COR-L47 (cell line): ENCODE results near the gene REXO1.

Experiments
- DNase-seq: peaks from one replicate; lab custom pipeline; 2025; lab: John Stamatoyannopoulos, UW

REXO1 gene

DNA sequence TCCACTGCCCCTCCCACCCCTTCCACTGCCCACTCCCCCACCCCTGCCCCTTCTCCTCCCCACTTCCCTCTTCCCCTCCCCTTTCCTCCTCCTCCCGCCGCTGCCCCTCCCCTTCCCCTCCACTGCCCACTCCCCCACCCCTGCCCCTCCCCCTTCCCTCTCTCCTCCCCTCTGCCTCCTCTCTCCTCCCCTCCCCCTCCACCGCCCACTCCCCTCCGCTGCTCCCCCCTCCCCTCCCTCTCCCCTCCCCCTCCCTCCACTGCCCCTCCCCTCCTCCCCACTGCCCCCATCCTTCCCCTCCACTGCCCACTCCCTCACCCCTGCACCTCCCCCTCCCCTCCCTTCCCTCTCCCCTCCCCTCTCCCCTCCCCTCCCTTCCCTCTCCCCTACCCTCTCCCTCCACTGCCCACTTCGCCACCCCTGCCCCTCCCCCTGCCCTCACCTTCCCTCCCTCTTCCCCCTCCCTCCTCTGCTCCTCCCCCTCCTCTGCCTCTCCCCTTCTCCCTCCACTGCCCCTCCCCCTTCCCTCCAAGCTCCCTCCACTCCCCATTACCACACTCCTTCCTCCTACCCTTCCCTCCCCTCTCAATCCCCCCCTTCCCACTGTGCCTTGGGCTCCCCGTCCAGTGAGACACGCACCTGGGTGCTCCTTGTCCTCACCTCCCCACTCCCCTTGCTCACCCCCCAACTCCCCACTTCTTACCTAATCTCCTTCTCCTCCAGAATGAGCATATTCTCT lies 58.1 kb downstream of the REXO1 start:
- no peak for DNase-seq

DNA sequence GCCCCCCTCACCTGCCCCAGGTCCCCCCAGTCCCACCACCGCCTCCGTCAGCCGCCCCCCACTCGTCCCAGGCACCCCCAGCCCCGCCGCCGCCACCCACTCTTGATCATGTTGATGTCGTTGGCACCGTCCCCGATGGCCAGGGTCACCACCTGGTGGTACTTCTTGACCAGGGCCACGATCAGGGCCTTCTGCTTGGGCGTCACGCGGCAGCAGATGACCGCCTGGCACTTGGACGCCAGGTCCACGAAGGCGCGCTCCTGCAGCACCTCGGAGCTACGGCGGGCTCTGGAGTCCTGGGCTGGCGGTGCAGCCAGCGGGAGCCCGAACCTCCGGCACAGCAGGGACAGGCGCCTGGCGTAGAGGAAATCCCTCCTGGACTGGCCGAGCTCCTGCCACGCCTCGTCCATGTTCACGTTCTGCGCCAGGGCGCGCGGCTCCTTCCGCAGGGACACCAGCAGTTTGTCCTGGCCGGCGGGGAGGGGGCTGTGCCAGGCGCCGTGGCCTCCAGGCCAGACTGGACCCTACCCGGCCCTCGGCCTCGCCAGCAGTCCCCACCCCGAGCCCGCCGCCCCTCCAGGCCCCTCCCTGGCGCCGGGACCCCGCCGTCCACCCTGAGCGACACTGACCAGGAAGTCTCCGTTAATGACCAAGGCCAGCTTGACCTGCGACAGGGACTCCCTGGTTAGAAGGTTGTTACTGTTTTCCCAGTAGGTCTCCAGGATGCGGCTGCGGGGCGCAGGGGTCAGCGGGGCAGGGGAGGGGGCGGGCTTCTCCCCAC lies 58.8 kb downstream of the REXO1 start:
- no peak for DNase-seq

DNA sequence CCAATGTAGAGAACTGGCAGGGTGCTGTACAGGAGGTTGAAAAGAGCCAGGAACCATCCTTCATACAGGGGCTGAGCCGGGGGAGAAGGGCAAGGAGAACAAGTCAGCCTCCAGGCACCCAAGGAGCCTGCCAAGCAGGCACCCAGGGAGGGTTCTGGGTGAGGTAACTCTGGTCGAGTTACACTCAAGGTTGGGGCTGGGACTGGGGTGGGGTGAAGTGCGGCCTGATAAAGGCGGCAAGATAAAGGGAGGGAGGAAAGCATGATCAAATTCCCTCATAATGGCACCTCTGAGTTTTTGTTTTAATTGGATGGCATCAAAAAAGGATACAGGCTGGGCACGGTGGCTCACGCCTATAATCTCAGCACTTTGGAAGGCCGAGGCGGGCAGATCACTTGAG lies 61.2 kb downstream of the REXO1 start:
- no peak for DNase-seq

- DNase-seq = no peak
These were observed 61.6 kb downstream of the REXO1 start for GRCh38 chr19:1786668-1787067.

DNA sequence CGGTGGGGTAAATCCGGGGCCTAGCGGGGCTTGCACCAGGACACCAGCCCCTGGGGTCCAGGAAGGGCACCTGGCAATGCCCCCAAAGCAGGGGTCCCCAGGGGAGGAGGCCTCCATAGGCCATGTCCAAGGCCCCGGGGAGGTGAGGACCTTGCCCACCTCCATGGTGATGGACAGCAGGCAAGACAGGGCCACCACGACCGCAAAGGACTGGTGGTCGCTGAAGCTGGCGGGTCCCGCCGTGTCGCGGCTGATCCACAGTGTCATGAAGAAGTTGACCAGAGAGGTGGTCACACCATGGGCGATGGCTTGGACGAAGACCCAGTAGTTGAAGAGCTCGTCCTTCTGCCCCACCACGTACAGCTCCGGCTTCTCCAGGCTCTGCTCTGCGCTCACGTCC lies 63.0 kb downstream of the REXO1 start:
- DNase-seq = no peak

DNA sequence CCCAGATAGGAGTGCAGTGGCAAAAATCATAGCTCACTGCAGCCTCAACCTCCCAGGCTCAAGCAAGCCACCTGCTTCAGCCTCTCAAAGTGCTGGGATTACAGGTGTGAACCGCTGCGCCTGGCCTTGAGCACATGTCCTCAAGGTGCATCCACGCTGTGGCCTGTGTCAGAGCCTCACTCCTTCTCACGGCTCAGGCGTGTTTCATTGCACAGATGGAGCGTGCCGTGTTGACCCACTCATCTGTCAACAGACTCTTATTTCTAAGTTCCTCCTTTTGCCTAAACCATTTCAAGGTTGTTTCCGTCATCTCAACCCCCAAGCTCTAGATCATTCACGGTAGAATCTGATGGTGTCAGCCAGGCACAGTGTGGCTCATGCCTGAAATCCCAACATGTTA lies 64.4 kb downstream of the REXO1 start:
- no peak for DNase-seq

DNA sequence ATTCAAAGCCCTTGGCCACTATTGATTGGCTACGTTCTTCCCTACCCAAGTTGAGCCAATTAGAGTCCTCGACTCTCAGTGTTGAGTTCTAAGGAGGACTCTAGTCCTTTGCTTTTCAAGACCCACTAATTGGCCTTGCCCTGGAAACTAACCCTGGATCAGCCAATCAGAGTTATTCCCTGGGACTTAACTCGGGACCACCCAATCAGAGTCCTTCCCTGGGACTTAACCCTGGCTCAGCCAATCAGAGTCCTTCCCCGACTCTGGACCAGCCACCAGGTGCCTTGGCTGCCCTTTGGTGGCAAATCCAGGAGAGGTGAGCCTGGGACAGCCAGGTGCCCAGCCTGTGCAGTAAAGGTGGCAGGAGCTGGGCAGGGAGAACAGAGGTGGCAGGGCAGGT lies 64.9 kb downstream of the REXO1 start:
- DNase-seq = no peak

- no peak for DNase-seq
These were observed 65.8 kb downstream of the REXO1 start for GRCh38 chr19:1782521-1782920.

GRCh38 chr19:1780272-1780958 lies 67.9 kb downstream of the REXO1 start:
- no peak for DNase-seq

GRCh38 chr19:1779574-1779973 lies 68.7 kb downstream of the REXO1 start:
- no peak for DNase-seq

DNA sequence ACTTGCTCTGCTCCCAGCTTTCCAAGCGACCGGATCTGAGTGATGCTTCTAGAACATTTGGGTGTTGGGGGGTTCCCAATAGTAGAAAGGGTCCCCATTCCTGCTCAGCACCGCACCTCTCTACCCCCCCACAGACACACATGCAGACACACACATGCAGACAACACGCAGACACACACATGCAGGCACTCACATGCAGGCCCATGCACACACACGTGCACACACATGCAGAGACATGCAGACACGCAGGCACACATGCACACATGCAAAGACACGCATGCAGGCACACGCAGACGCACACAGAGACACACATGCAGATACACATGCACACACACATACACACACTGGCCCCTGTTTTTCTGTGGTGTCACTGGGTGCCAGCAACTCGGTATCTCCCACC lies 71.1 kb downstream of the REXO1 start:
- DNase-seq = no peak

- no peak for DNase-seq
These were observed 71.6 kb downstream of the REXO1 start for GRCh38 chr19:1776606-1777147.

GRCh38 chr19:1775951-1776605 lies 72.2 kb downstream of the REXO1 start:
- DNase-seq = no peak

GRCh38 chr19:1774989-1775772 lies 73.1 kb downstream of the REXO1 start:
- DNase-seq = no peak

DNA sequence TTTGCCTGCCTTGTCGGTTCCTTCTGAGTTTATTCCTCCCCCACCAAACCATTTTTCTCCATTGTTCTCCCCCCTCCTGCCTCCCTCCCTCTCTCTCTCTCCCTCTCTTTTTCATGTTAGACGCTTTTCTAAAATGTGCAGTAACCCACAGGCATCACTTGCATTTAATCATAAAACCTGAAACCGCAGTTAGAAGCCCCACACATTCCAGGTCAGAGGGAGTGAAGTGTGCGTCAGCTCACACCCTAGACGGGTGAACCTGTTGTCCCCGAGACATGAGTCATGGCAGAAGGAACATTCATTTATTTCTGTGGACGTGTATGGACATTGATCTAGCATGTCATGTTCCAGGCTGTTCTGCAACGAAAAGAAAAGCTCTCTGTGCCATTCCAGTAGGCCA lies 75.1 kb downstream of the REXO1 start:
- no peak for DNase-seq

- DNase-seq = no peak
These were observed 77.3 kb downstream of the REXO1 start for GRCh38 chr19:1770866-1771576.

DNA sequence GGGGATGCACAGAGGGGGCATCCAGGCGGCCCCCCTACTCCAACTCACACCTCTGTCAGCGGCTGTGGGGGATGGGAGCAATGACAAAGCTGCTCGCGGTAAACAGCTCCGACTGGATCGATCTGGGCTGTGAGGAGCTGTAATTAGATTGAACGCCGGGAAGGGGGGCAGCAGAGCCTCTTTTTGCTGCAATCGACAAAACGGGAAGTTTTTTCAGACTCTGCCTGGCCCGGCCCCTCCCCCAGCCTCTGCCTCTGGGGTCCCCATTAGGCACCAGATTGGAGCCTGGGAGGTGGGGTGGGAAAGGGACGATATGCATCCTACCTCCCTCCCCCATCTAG lies 78.7 kb downstream of the REXO1 start:
- DNase-seq = no peak

- no peak for DNase-seq
These were observed 79.2 kb downstream of the REXO1 start for GRCh38 chr19:1768918-1769644.

DNA sequence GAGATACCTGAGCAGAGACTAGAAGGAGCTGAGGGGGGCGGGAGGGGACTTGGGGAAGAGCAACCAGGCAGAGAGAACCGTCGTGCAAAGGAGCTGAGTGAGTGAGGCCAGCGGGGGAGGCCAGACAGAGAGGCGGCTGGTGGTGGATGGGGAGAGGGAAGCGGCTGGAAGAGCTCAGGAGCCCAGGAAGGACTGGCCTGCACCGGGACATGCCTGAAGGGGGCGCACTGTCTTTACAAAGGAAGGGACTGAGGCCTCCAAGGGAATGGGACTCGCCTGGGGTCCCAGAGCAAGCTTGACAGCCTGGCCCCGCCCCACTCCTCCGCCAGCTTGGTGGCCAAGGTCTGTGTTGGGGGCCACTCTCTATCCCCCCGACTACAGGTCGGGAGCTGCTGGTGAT lies 80.0 kb downstream of the REXO1 start:
- no peak for DNase-seq

DNA sequence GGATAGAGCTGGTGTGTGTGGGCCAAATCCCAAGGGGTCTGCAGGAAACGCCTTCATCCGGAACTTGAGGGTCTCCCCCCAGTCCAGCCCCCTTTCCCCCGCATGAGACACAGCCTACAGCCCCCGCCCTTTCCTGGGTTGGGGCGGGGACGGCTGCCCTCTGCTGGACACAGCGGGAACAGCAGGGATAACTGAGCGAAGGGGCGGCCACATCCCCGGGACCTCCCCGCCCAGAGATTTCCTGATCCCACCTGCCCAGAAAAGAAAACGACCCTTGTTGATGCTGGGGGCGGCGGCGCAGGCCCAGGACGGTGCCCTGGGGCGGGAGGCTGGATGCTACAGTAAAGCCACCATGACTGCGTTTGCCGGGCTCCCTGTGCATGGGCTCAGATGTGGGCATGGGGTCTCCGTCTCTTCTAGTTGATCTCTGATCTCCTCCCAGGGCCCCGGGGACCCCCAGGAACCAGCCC lies 80.8 kb downstream of the REXO1 start:
- DNase-seq = no peak
